CD4-positive, alpha-beta T cell treated with Interleukin-17A for 1 hour (primary cell): ENCODE data around the gene BCOR.
A peak's percentile ranks its signal among the peaks of the same experiment; 100 is the strongest.

Source experiments
- DNase-seq: peaks from one replicate; pipeline ENCODE4 v3.0.0-alpha.2; 2020

The BCOR gene

DNA sequence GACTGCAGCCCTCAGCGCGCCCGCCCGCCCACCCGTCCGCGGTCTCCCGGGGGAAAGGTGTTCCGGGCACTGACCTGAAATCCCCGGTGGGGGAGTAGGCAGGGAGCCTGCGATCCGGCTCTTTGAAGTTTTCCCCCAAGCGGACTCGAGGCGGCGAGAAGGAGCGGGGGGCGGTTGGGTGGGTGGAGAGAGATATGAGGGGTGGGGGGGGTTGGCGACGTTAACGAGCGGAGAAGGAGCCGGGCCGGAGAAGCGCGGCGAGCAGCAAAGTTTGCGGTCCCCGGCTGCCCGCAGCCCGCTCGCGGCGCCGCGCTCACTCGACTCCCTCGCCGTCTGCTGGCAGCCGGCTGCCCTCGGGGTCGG lies 636 bp downstream of the BCOR start:
- peak; percentile 43 for DNase-seq

DNA sequence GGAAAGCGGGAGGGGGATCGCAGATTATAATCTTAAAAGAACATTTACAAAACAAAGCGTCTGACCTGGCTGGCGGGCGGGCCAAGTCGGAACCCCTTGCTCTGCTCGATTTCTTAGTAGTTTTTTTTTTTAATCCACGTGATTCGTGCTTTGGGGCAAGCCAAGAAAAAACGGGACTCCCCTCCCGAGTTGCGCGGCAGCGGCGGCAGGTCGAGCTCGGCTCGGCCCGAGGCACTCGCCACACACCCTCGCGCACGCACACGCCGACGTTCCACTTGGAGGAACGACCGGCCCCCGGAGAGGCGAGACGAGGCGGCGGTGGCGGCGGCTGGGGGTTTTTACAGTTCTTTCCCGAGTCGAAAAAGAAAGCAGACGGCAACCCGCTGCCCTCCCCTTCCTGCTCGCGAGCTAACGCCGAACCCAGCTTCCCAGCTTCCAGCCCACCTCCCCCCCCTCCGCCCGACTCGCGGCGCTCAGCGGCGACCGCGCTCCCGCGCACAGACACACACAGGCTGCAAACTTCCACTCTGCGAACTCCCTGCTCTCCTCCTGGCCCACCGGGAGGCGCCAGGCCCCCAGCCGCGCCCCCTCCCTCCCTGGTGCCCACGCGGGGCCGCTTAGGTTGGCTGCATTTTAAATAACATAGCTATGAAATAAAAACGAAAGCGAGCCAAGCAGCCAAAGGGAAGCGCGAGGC lies 1.2 kb downstream of the BCOR start:
- DNase-seq, result peak; percentile 74

DNA sequence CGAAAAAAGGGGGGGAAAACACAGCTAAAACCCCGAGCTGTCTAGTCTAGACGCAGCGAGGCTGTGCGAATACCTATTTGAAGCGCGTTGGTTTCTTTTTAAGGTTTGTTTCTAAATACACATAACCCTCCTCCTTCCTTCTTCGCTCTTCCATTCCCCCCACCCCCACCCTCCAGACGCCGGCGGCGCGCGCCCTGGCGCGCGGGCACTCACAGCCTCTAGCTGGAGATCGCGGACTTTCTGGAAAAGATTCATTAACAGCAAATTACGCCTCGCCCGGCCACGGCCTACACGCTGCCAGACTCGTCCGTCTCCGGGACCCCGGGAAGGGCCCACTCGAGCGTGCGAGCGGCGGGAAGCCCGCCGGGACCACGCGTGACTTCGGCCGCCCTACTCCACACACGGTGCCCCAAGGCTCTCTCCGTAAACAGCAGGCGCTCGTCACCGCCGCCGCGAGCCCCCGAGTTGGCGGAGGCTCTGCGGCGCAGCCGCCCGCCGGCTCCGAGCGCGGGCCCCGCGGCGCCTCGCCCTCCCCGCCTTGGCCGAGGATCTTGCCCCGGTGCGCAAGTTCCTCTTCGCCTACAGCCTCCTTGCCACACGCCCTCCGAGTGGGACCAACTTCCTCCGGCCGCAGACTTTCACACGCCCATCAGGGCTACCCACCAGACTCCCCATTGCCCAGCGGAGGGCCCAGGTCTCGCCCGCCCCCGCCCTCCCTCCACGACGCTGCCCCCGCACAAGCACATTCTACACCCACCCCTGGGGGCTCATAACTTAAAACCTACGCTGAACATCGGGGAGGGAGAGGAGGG lies 2.0 kb downstream of the BCOR start:
- DNase-seq, result peak; percentile 57

DNA sequence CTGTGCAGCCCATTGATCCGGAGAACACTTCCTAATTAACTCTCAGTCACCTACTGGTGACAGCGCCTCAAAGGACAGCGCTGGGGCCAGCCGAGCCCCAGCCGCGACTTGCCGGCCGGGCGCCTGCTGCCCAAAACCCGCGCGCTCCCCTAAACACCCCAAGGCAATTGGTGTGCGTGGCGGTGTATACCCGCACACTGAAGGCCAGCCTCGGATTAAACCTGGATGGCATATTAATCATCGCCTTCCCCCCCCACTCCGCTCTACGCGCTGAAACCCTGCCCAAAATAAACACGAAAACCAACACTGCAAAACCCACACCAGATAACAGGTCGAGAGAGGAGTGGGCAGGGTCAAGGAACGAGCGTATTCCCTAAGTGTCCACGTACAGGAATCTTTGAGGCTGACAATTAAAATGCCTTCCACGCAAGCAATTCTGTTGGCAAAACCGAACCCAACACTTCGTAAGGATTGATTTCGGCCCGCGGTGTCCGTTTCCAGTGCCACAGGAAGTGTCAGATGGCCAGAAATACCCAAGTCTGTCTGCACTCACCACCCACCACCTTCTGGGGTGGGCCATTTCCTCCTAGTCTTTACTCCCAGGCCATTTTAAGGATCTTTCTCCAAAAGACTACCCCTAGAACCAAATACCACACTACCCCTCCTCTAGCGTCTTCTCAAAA lies 2.7 kb downstream of the BCOR start:
- DNase-seq, result no peak

DNA sequence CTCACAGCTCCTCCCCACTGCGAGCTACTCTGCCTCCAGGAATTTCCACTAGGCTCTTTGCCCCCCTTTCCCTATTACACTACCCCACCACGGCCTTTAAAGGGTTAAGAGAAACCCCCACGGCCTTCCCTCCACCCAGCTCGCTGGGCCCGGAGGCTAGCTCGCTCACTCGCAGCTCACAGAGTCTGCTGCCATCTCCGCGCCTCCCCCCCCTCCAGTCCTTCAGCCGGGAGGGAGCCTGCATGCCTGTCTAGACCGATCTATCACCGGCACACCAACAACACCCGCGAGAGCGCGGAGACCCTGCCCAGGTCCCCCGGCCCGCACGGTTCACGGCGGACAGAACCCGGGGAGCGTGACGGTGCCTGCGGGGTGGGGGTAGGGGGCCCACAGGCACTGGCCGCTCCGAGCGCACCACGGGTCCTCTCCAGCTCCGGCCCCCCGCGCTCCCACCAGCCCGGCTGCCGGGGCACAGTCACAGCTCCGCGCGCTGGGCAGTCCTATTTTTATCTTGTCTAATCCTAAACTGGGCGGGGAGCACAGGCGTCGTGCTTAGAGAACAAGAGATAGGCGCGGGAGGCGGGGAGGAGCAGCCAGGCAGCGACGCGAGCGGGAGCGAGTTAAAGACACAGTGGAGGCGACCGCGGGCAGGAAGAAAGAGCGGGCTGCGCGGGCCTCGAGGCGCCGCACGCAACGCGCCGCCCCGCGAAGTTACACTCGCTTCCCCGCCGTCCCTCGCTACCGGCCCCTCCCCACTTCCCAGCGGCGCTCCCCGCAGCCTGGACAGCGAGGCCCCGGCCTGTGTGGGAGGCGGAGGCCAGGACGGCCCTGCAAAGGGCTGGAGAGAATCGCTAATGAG lies 3.5 kb downstream of the BCOR start:
- peak; percentile 28 for DNase-seq

DNA sequence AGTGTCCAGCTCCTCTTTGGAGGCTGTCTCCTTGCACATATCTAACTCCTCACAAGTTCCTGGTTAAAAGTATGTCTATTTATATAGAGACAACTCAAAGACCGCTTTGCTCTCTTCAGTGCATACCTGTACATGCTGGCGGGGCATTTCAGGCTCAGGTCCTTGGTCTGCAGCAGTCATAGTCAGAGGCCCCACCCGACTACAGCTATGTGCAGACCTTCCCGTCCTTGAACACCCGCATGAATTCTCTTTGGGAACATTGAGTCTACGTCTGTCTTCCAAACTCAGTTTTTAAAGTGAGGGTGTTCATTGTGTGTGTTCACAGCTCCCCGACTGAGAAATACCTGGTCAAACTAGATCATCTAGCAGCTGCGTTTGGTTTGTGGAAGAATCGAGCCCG lies 4.2 kb downstream of the BCOR start:
- no peak for DNase-seq

DNA sequence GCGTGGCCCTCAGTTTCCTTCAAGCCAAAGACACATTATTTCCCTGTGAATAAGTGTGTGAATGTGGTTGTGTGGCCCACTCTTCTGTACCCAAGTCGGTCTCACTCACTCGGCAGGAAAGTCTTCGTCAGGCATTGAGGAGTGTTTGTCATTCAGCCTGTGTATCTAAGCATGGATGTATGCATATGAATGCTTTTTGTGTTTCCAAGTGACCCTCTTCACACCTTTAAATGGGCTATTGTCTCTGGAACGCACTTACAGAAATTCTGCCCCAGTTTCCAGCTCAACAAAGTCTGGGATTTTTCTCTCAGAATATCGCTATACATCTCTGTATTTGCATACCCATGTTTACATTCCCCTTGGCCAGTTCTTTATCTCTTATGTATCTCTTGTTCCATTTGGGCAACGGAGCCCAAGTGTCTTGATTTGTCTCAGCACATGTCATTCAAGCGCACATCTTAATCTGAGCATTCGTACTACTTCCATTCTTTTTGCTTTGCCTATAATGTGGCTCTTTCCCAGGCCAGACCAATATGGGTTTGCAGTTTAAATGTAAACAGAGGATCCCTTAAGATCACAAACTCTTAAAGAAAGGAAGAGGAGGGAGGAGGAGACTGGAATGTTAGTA lies 4.8 kb downstream of the BCOR start:
- no peak for DNase-seq

DNA sequence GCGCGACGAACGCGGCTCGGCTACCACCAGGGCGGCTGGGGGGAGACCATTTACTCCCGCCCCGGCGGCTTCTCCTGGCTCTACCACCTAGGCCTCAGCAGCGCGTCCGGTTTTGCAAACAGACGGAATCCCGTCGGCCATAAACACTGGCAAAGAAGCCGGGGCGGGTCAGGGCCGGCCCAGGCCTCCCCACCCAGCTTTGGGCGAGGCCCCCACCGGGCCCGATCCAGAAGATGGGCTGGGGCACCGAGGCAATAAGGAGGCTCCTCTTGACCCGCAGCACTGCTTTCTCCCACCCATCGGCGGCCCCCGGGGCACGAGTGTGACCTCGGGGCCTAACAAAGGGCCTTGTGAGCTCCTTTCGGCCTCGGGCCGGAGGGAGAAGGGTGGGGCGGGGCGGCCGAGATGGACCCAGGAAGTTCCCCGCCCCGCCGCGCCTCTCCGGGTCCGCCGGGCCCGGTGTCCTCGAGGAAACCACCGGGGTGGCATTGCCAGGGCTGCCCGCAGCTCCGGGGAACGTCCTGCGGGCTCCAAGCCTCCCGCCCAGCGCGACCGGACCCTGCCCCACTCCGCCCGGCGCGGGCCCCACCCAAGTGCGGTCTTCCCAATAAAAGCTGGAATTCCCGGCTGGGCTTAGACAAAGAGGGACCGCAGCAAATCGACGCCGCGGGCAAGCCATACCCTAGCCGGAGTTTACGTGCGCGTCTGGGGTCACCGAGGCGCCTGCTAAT lies 5.9 kb downstream of the BCOR start:
- no peak for DNase-seq

DNA sequence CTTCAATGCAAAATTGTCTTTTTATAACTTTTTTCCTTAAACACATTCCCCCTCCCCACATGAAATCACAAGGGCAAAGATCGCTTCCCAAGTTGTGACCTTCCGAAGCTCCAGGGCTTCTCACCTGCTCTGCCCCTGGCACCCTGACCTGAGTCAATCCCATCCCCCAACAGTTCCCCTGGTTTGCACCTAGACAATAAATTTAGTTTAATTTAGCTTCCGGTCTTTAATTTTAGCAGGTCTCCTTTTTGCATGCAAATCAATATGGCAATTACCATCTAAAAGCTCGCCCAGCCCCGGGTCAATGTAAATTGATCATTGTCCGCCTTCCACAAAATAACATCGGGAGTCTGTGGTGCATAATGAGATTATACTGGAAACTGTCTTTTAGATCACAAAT lies 6.8 kb downstream of the BCOR start:
- no peak for DNase-seq

DNA sequence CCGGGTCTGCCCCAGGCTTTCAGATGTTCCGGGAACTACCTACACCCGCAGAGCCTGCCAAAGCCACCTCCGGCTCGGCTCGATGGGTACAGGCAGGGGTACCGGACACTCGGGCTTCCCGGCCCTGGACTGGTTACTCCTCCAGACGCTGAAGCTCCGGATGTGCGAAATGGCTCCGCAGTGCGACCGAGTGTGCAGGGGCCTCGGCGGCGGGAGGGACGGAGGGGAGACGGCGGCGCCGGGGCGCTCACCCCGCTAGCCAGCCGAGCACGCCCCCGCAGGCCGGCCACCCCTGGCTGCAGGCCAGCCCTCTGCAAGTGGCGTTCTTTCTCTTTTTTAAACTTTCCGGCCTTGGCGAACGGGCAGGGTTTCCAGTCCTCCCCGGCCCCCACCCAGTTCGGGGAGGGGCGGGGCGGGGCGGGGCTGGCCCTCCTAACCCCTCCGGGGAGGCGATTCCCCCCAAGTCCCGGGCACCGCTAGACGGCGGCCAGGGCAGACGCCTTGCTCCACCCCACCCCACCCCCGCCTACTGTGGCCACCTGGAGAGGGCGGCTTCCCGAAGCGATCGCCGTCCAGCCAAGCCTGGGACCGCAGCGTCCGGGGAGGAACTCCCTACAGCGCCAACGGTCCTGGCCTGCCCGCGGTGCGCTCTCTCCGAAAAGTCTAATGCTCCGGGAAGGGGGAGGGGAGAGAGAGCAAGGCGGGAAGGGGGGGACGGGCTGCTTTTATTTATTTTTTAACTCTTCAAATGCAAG lies 7.5 kb downstream of the BCOR start:
- no peak for DNase-seq

DNA sequence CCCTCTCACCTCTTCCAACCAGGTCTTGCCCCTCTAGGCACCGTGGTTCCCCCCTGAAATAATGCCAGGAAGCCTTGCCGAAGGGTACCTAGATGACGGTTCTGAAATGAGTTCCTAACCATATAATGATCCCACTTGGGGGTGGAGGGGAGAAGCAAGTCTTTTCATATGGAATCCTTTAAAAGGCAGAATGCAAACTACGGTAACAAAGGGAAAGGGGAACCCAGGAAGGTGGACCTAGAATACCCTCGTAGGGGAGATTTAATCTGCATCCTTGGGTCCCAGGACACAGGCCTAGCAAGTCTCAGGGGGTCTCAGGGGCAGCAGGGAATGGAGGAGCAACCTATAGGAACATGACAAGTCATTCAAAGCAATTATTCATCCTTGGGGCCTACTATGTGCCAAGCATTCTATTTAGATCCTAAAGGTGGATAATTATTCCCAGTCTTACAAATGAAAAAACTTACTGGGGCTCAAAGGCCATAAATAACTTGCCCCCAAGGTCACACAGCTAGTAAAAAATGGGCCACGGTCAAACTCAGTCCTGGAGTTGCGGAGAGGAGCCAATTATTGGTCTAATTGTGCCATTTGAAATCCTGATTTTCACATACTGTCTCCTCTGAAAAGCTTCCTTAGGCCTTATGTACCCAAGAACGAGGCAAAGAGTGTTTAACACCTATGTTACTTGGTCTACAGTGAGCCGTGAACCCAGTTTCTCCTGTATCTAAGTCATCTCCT lies 8.8 kb downstream of the BCOR start:
- DNase-seq, result no peak

DNA sequence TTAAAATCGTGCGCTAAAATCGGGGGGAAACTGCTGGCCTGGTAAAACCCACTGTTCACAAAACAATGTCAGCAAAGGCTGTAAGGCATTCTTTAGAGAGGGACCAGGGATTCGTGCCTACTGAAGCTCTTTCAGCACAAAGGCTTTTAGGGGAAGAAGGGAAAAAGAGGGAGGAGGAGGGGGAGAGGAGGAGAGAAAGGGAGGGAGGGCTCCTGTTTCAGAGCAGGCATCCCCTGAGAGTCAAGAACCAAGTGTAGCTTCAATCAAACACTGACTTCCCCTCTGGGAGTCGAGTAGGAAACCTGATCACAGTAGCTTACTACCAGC lies 9.5 kb downstream of the BCOR start:
- no peak for DNase-seq

DNA sequence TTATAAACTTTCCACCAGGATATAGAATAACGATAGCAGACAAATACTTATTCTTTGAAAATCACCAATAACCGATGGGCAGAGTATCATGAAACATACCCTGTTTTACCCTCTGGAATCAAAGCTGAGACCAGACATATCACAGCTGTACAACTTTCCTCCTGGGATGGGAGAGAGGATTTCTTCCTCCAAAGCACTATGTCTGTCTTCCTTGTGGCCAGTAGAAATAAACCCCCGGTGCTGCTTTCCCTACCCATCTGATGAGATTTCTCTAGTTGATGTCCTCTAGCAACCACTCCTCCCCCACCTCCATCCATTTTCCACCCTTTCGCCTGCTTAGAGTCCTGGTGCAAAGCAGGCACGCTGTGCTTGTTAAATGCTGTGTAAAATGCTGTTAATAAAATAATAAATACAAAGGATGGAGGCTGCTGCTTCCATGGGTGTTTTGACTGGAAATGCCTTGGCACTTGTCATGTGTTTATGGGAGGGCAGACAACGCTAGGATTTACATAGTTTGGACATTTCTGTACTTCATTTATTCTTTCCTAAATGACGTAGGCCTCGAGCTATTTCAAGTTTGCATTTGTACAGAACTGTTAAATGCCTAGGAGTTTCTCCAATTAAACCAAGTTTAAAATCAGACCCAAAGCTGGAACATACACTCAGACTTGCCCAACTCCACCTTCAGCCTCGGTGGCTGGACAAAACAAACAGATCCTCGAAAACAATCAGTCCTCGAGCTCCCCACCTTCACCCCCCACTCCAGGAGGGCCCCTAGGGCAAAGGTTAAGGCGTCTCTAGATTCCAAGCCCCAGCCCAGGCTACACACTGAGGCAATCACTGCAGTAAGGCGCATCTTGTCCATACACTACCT lies 10.1 kb downstream of the BCOR start:
- DNase-seq, result no peak

DNA sequence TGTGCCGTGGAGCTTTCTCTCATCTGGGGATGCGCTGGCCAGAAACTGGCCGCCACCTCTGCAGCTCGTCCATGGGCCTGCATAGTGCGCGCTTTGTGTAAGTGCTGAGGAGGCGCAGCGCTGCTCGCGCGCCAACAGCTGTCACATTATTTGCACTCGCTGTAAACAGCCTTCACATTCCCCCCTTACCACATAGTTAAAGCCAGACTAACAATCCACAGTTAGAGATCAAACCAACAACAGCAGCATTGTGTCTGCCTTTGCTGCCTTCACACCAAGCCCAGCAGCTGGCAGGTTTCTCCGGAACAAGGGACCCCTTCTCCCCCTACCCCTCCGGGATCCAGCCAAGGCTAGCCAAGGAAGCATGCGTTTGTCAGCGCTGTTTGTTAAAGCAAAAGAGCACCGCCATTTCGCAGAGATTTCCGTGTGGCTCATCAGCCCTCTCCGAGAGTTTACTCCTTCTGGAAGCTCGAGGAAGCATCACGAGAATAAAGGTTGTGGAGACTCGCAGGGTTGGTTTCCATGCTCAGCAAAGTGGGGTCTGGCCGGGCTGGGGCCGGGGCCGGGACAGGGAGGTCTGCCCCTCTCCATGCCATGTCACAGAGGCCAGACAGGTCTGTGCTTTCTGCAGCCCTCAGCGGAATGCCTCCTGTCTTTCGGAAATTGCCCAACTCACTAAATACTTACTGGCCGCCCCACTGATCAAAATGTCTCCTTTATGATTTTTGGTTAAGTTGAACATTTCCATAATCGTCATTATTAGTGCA lies 11.0 kb downstream of the BCOR start:
- DNase-seq, result no peak

DNA sequence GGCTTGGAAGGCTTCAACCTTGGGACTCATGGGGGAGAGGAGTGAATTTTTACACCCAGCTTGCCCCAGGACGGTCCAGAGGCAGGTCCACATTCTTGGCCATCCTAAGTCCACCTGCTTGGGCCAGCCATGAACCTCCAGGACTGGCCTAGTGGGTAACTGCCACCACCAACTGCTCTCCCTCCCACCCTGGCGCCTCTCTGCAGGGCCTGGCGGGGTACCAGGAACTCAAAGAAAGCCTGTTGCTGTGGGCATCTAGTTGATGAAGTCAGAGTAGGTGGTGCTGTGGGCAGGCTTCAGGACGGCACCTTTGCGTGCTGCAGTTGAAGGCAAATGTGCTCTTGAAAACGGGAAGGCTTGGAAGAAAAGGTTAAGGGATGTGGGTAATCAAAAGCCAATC lies 12.0 kb downstream of the BCOR start:
- DNase-seq, result no peak

DNA sequence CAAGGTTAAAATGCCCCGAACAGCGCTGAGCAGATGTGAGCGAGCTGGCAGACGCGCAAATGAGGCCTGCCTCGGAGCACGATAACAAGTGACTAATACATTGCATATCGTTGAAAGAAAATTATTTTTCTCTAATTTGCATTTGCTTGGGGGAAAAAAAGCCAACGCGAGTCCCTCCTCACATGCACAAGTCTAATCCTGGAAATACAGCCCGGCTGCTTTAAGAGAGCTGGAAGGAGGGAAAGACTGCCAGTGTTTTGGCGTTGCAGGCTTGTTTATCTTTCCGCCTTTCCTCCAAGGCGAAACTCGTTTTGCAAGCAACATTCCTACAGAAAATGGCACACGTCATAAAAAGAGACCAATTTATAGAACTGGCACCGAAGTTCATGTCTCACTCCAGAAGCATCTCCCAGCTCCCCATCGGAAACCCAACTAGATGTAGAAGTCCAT lies 12.6 kb downstream of the BCOR start:
- no peak for DNase-seq

DNA sequence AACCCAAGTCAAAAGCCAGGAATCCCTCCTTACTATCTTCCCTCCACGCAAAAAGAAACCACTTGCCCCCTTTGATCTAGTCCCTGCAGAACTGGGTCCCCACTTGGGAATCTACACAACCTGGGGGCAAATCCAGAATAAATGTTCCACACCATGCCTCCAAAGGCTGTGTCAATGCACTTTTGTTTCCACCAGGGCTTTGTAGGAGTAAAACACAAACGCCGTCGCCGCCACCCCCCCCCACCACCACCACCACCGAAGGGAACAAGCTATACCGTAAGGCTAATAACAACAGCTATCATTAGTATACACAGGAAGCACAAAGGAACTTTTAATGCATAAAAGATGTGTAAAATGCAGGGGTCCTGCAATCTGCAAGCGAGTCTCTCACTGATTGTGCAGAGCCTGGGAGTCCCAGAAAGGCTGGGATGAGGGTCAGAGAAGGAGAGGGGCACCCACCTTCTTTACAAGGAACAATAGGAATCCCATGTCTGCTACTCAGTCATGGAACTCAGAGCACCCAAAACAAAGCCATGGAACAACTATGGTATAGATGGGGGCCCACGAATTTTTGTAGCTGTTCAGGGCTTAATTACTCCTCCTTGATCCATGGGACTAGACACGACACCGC lies 13.2 kb downstream of the BCOR start:
- DNase-seq, result no peak

DNA sequence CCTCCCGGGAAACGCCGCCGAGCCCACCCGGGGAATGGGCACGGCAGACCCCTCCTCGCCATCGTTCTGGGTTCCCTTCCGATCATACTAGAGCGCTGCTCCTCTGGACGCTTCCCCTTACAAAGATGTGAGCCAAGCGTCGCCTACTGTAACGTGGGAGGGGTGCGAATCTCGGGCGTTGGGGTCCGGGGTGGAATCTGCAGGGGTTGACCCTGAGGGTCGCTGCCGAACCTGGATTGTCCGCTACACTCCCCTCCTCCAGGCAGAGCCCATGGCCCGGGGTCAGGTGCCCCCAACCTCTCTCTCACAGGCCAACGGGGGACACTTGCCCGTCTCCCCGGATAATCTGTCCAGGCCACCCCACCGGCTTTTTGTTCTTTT lies 13.8 kb downstream of the BCOR start:
- no peak for DNase-seq
